HG02571 (cell line): ENCODE results near the gene ADAMTS12.
"Not testable (repeated sequence)": the region's sequence is repeated elsewhere in the genome, so short reads cannot be mapped to it uniquely, and the experiment has no call there.

Experiments used
- ATAC-seq: cut with Tn5 transposase; IDR thresholded peaks from one replicate; pipeline ENCODE4 v1.9.1; 2021; ENCODE audit warnings: mild to moderate bottlenecking, moderate library complexity; ENCODE audit not compliant: unreplicated experiment

ADAMTS12 gene

GRCh38 chr5:33903118-33903517 is 11.3 kb upstream of the ADAMTS12 start:
- no peak for ATAC-seq

GRCh38 chr5:33901156-33901555 is 9.4 kb upstream of the ADAMTS12 start:
- no peak for ATAC-seq

- ATAC-seq, result no peak
Observed at GRCh38 chr5:33894566-33894965, 2.8 kb upstream of the ADAMTS12 start.

GRCh38 chr5:33892620-33893137 is 889 bp upstream of the ADAMTS12 start:
- no peak for ATAC-seq

DNA sequence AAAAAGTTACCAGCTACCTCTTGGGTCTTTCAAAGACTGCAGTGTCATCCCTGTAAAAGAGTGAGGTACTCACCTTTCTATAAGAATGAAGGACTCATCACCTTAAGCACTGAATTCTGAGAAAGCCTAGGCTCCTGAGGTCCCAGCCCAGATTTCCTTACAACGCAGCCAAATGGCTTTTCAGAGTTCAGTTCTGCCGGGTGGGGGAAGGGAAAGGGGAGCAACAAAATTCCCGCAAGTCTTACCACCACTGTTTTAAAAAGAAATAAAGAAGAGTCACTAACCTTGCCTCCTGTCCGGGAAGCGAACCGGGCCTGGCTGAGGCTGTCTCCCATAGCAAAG is 373 bp downstream of the ADAMTS12 start:
- ATAC-seq, result no peak

DNA sequence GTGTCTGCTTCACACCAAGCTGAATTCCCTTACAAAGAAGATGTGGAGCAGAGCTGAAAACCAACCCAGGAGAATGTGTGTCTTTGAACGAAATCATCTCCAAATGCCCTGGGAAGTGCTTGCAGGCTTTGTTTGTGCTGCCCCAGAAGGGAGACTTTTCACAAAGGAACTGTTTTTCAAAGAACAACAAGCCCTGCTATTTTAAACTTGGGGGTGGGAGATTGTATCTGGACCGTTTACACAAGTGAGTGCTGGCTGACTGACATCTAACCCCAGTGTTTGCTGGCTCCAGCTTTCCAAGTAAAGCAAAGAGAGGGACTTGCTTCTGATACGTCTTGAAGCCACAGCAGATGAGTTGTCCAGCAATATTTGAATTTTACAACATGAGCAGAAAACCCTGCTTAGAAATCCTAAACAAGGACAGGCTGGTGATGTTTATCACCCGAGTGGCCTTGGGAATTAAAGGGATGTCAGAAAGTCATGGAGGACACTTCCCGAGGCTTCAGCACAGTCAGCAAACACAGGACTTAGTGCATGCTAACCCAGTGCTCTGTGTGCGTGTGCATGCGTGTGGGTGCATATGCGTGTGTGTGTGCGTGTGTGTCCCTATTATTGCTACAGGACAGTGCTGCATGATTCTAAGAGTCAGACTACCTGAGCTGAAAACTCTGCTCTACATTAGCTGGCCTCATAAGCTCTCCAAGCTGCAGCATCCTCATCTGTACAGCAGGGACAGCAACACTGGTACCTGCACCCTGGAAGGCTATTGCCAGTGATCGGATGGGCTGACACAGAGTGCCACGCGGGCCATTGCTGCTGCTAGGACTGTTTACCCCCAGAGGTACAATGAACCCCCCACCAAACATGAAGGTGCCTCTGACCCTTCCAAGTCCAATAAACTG is 1.4 kb downstream of the ADAMTS12 start:
- no peak for ATAC-seq

DNA sequence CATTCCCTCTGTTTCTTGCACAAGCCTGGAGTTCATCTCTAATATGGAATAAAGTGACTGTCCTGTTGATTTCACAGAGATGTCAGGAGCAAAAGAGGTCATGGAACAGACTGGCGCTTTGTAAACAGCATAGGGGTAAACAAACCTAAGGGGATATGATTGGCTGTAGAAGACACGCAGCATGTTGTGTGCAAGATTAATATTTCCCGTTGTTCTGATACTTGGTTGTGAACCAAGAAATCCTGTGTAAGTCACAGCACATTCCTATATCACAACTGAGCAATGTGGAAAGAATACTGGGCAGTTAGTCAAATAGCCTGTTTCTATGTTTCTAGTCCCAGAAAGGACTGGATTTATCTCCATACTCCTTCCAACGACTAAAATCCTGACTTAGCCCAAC is 3.2 kb downstream of the ADAMTS12 start:
- no peak for ATAC-seq

GRCh38 chr5:33887268-33887667 is 4.5 kb downstream of the ADAMTS12 start:
- no peak for ATAC-seq

DNA sequence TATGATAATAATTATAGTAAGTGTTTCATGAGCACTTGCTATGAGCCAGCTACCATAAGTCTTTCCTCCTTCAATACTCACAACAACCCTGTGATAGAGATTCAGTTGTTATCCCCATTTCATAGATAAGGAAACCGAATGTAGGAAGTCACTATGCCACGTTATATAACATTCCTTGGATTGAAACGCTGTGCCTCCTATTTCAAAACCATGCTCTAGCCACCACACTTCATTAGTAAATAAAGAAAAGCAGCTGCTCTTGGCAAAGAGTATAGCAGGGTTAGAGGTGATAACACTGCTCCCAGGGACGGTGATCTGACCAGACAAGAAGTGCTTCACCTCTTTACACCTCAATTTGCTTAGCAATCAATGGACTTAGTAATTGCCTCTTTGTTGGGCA is 5.5 kb downstream of the ADAMTS12 start:
- no peak for ATAC-seq

DNA sequence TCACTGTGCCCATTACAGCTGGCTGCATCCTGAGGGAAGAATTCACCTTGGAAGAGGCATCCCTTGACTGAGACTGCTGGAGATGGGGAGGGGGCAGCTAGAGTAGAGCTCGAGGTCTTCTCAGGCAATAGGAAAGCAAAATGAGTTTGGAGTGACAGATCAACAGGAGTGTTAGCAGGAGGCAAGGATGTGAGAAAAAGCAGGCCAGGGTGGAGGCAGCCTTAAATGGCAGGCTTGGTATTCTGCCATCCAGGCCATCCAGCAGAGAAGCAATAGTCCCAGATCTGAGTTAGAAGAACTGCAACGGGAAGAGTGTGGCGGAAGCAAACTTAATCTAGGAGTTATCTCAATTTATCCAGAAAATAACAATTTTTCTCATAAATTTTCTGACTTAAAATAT is 6.1 kb downstream of the ADAMTS12 start:
- no peak for ATAC-seq

DNA sequence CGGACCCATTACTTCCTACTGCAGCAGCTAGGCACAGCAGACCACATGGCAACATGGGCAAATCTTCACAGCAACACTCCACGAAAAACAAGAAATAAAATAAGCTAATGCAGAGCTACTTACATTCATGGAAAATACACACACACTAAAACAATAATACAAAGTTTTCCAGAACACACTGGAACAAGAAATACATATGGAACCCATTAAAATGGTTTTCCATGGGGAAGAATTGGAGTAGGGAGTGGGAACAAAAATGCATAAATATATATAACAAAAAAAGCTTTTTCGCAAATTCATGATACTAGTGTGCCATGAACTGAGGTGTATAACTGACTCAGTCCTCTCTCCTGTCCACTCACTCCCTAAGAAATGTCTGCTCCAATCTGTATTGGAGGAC is 8.3 kb downstream of the ADAMTS12 start:
- no peak for ATAC-seq

DNA sequence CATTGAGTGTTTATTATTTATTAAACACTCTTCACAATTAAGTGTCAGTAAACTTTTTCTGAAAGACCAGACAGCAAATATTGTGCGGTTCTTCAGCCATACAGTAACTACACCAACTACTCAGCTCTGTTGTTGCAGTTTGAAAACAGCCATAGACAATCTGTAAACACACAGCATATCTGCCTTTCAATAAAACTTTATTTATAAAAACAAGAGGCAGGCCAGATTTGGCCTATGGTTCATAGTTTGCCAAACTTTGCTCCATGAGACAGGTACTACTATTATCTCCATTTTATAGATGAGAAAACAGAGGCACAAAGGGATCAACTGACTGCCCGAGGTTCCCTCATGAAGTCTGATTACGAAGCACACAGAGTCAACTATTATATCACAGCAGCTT is 11.5 kb downstream of the ADAMTS12 start:
- ATAC-seq, result no peak

- ATAC-seq, result no peak
Observed at GRCh38 chr5:33877449-33877848, 14.3 kb downstream of the ADAMTS12 start.

DNA sequence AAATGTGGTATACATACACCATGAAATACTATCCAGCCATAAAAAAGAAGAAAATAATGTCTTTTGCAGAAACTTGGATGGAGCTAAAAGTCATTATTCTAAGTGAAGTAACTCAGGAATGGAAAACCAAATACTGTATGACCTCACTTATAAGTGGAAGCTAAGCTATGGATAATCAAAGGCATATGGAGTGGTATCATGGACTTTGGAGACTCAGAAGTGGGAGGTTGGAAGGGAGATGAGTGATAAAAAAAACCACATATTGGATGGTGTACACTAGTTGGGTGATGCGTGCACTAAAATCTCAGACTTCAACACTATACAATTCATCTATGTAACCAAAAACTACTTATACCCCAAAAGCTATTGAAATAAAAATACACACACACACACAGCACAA is 24.5 kb downstream of the ADAMTS12 start:
- ATAC-seq, result no peak

- ATAC-seq, result not testable (repeated sequence)
Observed at GRCh38 chr5:33859177-33859576, 32.6 kb downstream of the ADAMTS12 start.

DNA sequence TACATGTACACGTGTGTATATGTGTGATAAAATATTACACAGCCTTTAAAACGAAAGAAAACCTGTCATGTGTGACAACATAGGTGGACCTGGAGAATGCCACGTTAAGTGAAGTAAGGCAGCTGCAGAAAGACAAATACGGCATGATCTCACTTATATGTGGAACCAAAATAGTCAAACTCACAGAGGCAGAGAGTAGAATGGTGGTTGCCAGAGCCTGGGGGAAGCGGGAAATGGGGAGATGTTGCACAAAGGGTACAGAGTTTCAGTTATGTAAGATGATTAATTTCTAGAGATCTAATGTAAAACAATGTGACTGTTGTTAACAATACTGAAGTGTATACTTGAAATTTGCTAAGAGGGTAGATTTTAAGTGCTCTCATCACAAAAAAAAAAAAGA is 34.8 kb downstream of the ADAMTS12 start:
- peak; percentile 75 for ATAC-seq

- ATAC-seq, result no peak
Observed at GRCh38 chr5:33855396-33855795, 36.4 kb downstream of the ADAMTS12 start.

GRCh38 chr5:33854733-33855151 is 37.0 kb downstream of the ADAMTS12 start:
- ATAC-seq, result no peak

GRCh38 chr5:33852837-33853236 is 39.0 kb downstream of the ADAMTS12 start:
- no peak for ATAC-seq

- ATAC-seq, result no peak
Observed at GRCh38 chr5:33852319-33852718, 39.5 kb downstream of the ADAMTS12 start.

DNA sequence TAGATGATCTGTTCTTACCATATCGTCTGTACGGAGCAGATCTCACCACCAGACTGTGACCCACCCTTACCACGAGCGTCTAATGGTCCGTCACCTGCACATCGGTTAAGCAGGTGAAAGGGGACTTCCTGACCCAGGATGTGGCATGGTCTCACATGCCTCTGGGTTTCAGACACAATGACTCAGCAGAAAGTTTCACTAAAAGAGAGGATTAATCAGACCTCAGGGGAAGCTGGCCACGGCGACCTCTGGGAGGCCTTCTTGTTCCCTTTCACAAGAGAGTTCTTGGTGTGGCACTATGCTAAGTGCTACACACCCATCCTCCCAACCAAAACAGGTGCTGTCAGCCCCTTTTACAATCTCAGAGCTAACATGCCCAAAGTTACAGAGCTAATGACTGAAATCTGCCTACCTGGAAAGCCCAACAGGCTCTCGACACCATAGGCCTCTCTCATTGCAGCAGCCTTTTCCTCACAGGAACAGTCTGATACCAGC is 41.6 kb downstream of the ADAMTS12 start:
- peak; percentile 90 for ATAC-seq

GRCh38 chr5:33848554-33848953 is 43.2 kb downstream of the ADAMTS12 start:
- ATAC-seq, result peak; percentile 35
